ENCODE measurements around the gene TXK.

Gene TXK

DNA sequence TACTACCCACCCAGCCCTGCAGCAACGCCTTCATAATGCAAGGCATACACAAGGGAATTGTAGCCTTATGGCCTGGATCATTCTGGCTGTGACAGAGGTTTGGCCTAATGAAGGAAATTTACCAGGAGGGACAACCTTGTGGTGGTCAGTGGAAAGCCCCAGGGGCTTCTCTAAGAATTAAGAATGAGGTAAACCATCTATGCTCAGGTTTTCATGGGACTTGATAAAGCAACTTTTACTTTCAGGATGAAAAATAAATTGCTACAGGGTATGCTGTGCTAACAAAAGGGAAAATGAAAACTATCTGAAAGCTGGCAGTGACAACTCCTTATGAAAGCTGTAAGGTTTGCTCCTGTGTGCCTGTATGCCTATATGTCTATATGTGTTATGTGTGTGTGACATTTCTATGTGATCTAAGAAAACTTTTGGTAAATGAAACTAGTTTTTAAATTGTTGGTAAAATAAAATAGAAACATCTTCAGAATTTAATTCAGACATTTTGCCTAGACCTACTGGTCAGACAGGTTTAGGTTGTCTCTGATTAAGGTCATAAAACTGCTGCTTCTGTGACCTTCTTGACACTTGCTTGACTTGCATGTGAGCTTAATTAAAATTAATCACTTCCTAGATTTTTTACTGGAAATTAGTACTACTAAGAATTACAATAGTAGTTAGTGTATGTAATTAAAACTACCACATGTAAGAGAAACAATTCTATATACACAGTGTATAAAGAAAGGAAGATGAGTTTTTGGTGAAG, 19.9 kb upstream of the TXK start:
- DNase-seq: no peak
- TF ChIP-seq POLR2A (IDR thresholded peaks at IDR 0.05; ENCODE audit: low read length): no peak
- no peak for TF ChIP-seq GATA1 (IDR thresholded peaks at IDR 0.05; ENCODE audit: low read depth, low read length)

DNA sequence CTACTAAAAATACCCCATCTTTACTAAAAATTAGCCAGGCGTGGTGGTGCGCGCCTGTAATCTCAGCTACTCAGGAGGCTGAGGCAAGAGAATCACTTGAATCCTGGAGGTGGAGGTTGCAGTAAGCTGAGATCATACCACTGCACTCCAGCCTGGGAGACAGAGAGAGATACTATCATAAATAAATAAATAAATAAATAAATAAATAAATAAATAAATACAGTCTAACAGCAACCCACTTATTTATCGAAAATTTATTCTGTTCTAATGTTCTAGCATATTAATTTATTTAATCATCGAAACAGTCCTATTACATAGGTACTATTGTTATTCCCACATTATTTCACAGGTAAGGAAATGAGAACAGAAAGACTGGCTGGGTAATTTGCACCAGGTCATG, 18.2 kb upstream of the TXK start:
- no peak for DNase-seq
- TF ChIP-seq GATA1 (IDR thresholded peaks at IDR 0.05; ENCODE audit: low read depth, low read length): no peak
- TF ChIP-seq POLR2A (IDR thresholded peaks at IDR 0.05; ENCODE audit: low read length): no peak

- DNase-seq: no peak
- no peak for TF ChIP-seq GATA1 (IDR thresholded peaks at IDR 0.05; ENCODE audit: low read depth, low read length)
- no peak for TF ChIP-seq POLR2A (IDR thresholded peaks at IDR 0.05; ENCODE audit: low read length)
Observed at GRCh38 chr4:48149827-48150370, 15.8 kb upstream of the TXK start.

GRCh38 chr4:48147621-48148020, 13.6 kb upstream of the TXK start:
- TF ChIP-seq GATA1 (IDR thresholded peaks at IDR 0.05; ENCODE audit: low read depth, low read length) (no peak), POLR2A (IDR thresholded peaks at IDR 0.05; ENCODE audit: low read length) (no peak)

GRCh38 chr4:48141048-48141447, 7.0 kb upstream of the TXK start:
- DNase-seq: peak; percentile 48 to 62
- TF ChIP-seq GATA1 (IDR thresholded peaks at IDR 0.05; ENCODE audit: low read depth, low read length) (no peak), POLR2A (IDR thresholded peaks at IDR 0.05; ENCODE audit: low read length) (no peak)

More at GRCh38 chr4:48147621-48148020, 13.6 kb upstream of the TXK start:
- no peak for DNase-seq

DNA sequence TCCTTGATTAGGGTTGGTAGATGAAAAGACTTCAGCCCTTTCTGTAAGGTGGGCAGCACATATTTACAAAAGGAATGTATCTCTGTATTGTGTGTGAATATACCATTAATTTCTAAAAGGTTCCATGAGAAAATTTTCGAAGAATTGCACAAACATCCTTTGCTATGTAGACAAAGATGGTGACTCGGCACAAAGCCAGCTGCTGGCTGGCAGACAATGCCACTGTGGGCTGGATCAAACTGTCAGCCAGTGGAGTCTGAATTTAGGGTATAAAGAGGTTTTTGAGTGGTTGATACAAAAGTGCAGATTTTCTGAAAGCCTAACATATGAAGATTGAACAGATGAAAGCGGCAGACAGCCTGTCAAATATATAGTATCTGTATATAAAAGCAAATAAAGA, 5.6 kb upstream of the TXK start:
- DNase-seq: peak; percentile 4 to 28
- TF ChIP-seq POLR2A (IDR thresholded peaks at IDR 0.05; ENCODE audit: low read length) (no peak), GATA1 (IDR thresholded peaks at IDR 0.05; ENCODE audit: low read depth, low read length) (no peak)

- TF ChIP-seq GATA1 (IDR thresholded peaks at IDR 0.05; ENCODE audit: low read depth, low read length): no peak
- no peak for TF ChIP-seq POLR2A (IDR thresholded peaks at IDR 0.05; ENCODE audit: low read length)
- no peak for DNase-seq
Observed at GRCh38 chr4:48138936-48139335, 4.9 kb upstream of the TXK start.

GRCh38 chr4:48138511-48138910, 4.5 kb upstream of the TXK start:
- no peak for DNase-seq

DNA sequence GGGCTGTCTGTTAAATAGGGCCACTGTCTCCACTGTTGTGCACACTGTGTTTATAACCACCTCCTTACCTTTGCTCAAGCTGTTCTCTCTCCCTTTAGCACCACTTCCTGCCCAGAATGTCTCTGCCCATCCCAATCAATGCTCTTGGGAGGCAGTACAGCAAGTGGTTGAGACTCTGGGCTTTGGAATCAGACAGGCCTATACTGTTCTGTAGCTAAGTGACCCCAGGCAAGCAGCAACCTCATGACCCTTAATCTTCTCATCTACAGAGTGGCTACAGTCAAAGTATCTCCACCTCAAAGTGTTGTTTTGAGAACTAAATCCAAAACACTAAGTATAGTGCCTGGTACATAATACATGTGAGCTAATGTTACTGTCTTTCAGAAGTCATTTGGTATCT, 3.8 kb upstream of the TXK start:
- DNase-seq: no peak

More at GRCh38 chr4:48138511-48138910, 4.5 kb upstream of the TXK start:
- TF ChIP-seq GATA1 (IDR thresholded peaks at IDR 0.05; ENCODE audit: low read depth, low read length) (no peak), POLR2A (IDR thresholded peaks at IDR 0.05; ENCODE audit: low read length) (no peak)

DNA sequence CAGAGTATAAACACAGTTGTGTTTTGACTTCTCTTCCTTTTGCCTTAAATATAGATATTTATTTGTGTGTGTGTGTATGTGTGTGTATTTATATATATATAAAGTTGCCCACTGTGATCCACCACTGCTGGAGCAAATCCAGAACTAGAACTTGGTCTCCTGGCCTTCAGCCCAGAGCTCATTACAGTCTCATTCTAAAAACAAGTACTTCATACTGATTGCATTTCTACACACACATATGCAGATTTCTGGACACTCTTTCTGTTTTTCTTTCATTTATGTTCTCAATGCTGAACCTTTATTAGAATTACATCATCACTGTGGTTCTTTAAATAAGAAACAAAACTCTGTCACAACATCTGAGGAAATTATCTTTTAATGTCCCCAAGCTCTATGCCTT, 381 bp downstream of the TXK start:
- DNase-seq: peak in 1 of 2 experiments; percentile 12
- TF ChIP-seq POLR2A (IDR thresholded peaks at IDR 0.05; ENCODE audit: low read length) (no peak), GATA1 (IDR thresholded peaks at IDR 0.05; ENCODE audit: low read depth, low read length) (no peak)

More for the DNA sequence above, 3.8 kb upstream of the TXK start:
- no peak for TF ChIP-seq POLR2A (IDR thresholded peaks at IDR 0.05; ENCODE audit: low read length)
- TF ChIP-seq GATA1 (IDR thresholded peaks at IDR 0.05; ENCODE audit: low read depth, low read length): no peak

DNA sequence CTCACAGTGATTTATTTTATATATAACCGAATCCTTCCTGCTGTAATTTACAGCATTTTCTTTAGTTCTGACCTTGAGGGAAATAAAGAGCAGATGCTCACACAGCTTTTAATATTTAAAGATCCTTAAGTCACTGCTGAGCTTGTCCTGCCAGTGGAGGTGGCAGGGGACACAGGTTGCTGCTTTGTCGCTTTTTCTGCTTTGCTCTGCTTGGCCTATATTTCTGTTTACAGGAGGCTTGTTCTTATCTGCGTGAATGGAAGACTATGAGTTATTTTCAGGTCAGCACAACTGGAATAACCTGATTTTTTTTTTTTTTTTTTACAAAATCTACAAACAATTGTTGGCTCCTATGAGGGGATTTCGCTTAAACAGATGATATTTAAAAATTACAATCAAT, 2.3 kb downstream of the TXK start:
- TF ChIP-seq POLR2A (IDR thresholded peaks at IDR 0.05; ENCODE audit: low read length) (no peak), GATA1 (IDR thresholded peaks at IDR 0.05; ENCODE audit: low read depth, low read length) (no peak)
- DNase-seq: no peak

GRCh38 chr4:48130100-48130499, 4.0 kb downstream of the TXK start:
- TF ChIP-seq GATA1 (IDR thresholded peaks at IDR 0.05; ENCODE audit: low read depth, low read length) (no peak), POLR2A (IDR thresholded peaks at IDR 0.05; ENCODE audit: low read length) (no peak)
- no peak for DNase-seq

- DNase-seq: peak; percentile 31 to 37
Observed at GRCh38 chr4:48129307-48130014, 4.6 kb downstream of the TXK start.

DNA sequence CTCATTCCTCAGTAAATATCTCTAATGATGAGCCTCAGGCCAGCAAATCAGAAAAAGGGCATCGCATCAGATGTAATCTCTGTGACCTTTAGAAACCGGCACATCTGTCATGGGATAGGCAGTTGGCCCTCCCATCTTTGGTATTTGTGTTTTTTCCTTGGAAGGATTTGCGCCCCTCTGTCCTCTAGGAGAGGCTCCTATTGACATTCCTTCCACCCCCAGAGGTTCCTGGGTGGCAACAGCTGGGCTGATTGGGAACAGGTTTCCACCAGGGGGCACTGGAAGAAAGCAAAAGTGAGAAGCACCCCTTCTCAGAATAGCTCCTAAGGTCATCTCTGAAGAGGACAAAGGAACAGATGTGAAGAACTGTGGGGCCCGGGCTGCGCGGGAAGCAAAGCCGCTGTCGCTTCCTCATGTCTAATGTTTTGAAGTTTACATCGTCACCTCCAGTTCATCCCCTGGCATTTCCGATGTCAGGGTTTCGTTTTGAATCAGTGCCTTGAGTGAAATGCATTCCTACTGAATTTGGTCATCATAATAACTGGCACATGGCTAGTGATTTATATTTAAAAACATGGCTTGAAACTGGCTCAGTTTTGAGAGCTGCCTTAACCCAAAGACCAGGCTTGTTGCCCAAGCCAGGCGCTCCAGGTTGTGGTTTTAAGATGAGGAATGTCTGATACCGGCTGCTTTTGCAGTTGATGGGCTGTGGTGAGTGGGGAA, 6.2 kb downstream of the TXK start:
- TF ChIP-seq POLR2A (IDR thresholded peaks at IDR 0.05; ENCODE audit: low read length) (no peak), GATA1 (IDR thresholded peaks at IDR 0.05; ENCODE audit: low read depth, low read length) (no peak)
- peak; percentile 71 to 83 for DNase-seq

More at GRCh38 chr4:48129307-48130014, 4.6 kb downstream of the TXK start:
- TF ChIP-seq POLR2A (IDR thresholded peaks at IDR 0.05; ENCODE audit: low read length) (no peak), GATA1 (IDR thresholded peaks at IDR 0.05; ENCODE audit: low read depth, low read length) (no peak)

Data from erythroblast (primary cell).